Adrenal gland (tissue), 12 donors: ENCODE measurements around the gene PDLIM3. TPM values are rescaled to one million over a fixed set of nuclear protein-coding genes. Genes with fewer than 3 reads are reported as not detected.

Experiments
- DNase-seq, 7 donors: peaks; one replicate each; pipeline ENCODE4 v3.0.0-alpha.2; 2019 to 2020
- H3K27ac ChIP-seq, 5 donors: fragments of 200-600 bp; sonication (generic) in 4 of 5; 1 replicate in 3 of 5; 2 replicates in 2 of 5; pipeline versions ENCODE4 v1.5.1 to v1.8.0; 2016 to 2020; ENCODE audit warnings: mild to moderate bottlenecking in 1 of 5
- H3K27me3 ChIP-seq: fragments of 200-600 bp; 2 replicates; pipeline ENCODE4 v1.8.0; 2021
- H3K36me3 ChIP-seq, 2 donors: fragments of 200-600 bp; replicated peaks in 1 of 2; 1 replicate in 1 of 2; 2 replicates in 1 of 2; pipeline versions ENCODE4 v1.5.1 to v1.8.0; 2018 to 2022
- H3K4me1 ChIP-seq, 2 donors: fragments of 200-600 bp; replicated peaks in 1 of 2; 1 replicate in 1 of 2; 2 replicates in 1 of 2; pipeline versions ENCODE4 v1.5.1 to v1.8.0; 2018 to 2021
- H3K4me3 ChIP-seq, 4 donors: fragments of 200-600 bp; sonication (generic) in 3 of 4; one replicate each; pipeline ENCODE4 v1.5.1; 2016 to 2018
- H3K9me3 ChIP-seq, 3 donors: fragments of 200-600 bp; sonication (generic) in 1 of 3; replicated peaks in 1 of 3; 1 replicate in 2 of 3; 2 replicates in 1 of 3; pipeline versions ENCODE4 v1.5.1 to v1.8.0; 2016 to 2021
- POLR2A ChIP-seq, 2 donors: fragments of 450-650 bp; IDR thresholded peaks; one replicate each; pipeline ENCODE4 v1.6.1; 2017; ENCODE audit warnings: antibody characterized with exemption in 2 of 2, mild to moderate bottlenecking in 2 of 2, moderate library complexity in 1 of 2
- WGBS, 4 donors: extraction: QIAGEN DNeasy Blood & Tissue Kit in 2 of 4; methylation state at CpG; one replicate each; pipeline versions ENCODE4 v1.1.5 to v1.1.7; 2013 to 2017; 5-methylcytosine and 5-hydroxymethylcytosine counted together
- intact Hi-C, 2 donors: fragments of 100-400 bp; cut with DNase I; formaldehyde crosslinking; loops; one replicate each; pipeline versions ENCODE4 v1.14.1 to v1.15.0; 2022 to 2023
- polyA plus RNA-seq, 3 donors: library from polyadenylated mRNA; stranded (reverse); fragments of 200-250 nt in 2 of 3; fragments of 350-450 nt in 1 of 3; fragmentation: Illumina TruSeq in 1 of 3; extraction: RNeasy Lipid Tissue Mini Kit (QIAGEN cat#74804) in 1 of 3; gene quantifications; one replicate each; pipeline ENCODE4 v1.2.3, GENCODE V29; 2013 to 2014
- total RNA-seq, 9 donors: library from RNA; depleted of rRNA in 4 of 9; stranded (reverse); fragments of >200 nt in 4 of 9; fragments of 120-200 nt in 1 of 9; fragmentation: NEBNext Ultra II Directional in 1 of 9; extraction: Animal tissue kit (Norgen Biotek cat#: 25700) in 1 of 9; gene quantifications; one replicate each; pipeline versions ENCODE4 v1.1.0 to v1.2.4, GENCODE V29; 2013 to 2023
- TF ChIP-seq, protein P1 (sequence below), 6 experiments: fragments of 450-650 bp in 4 of 6; fragments of 200-600 bp in 2 of 6; sonication (generic) in 1 of 6; IDR thresholded peaks; 1 replicate in 5 of 6; 2 replicates in 1 of 6; pipeline versions ENCODE4 v1.5.1 to v1.8.0; 2016 to 2021; ENCODE audit warnings: antibody characterized with exemption in 6 of 6, mild to moderate bottlenecking in 2 of 6, moderate library complexity in 1 of 6
- donor health status: healthy with polysubstance abuse.
- donor health status: Bipolar disorder and iron deficiency.
- donor health status: DM: yes; HTN: yes; CAD: no.
- donor health status: DM: no; HTN: no; CAD: no.
- donor health status: DM: no; HTN: no; CAD: no.
- donor health status: DM: yes; HTN: yes; CAD: no.

Gene PDLIM3
- total and polyA plus RNA-seq, 12 donors, result 2.6 to 22.6 (median 6.4) TPM

DNA sequence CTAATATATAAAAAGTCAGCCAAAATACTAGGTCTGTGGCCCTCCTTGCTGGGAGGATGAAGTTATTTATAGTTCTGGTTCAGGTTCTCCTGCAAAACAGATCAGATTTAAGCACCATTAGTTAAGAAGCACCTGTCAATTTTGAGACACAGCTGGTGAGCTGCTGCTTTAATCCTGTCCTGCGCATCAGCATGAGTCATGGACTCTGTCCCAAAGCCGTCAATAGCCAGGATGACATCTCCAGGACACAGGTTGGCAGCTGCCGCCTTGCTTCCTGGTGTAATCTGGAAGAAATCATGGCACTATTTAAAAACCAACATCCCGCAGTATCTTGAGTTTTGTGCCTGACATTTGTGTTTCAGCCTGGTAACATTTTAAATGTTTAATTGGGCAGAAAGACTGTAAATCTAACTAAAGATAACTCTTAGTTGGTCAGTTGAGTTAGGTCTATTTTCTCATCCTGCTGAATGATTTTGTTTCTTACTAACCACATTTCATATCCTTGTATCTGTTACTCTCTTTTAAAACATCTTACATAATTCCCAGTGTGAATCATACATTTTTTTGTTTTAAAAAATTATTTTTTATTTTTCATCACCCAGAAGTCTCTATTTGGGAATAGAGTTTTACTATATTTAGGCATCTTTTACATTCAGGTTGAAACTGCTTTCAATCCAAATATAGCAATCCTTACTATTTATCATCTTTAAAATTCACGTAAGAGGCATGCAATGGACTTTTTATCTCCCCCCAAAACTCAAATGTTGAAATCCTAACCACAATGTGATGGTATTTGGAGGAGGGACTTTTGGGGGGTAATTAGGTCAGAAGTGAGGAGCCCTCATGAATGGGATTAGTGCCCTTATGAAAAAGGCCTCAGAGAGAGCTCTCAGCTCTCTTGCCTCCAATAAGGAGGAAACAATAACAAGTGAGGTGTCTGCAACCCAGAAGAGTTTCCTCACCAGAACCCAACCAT lies 10.1 kb downstream of the PDLIM3 start:
- no peak for TF ChIP-seq POLR2A (IDR thresholded peaks at IDR 0.05)
- TF ChIP-seq, protein P1, sequence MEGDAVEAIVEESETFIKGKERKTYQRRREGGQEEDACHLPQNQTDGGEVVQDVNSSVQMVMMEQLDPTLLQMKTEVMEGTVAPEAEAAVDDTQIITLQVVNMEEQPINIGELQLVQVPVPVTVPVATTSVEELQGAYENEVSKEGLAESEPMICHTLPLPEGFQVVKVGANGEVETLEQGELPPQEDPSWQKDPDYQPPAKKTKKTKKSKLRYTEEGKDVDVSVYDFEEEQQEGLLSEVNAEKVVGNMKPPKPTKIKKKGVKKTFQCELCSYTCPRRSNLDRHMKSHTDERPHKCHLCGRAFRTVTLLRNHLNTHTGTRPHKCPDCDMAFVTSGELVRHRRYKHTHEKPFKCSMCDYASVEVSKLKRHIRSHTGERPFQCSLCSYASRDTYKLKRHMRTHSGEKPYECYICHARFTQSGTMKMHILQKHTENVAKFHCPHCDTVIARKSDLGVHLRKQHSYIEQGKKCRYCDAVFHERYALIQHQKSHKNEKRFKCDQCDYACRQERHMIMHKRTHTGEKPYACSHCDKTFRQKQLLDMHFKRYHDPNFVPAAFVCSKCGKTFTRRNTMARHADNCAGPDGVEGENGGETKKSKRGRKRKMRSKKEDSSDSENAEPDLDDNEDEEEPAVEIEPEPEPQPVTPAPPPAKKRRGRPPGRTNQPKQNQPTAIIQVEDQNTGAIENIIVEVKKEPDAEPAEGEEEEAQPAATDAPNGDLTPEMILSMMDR (IDR thresholded peaks at IDR 0.05), result no peak
- H3K27ac ChIP-seq, result no peak overlapping the region
- no peaks in the 10 kb centered on the region for H3K9me3 ChIP-seq
- peak in 4 of 7 donors; percentile 19 to 75 (median 28) for DNase-seq
- intact Hi-C loops, result no loop called here
- H3K36me3 ChIP-seq, result no peaks in the 10 kb centered on the region
- H3K4me3 ChIP-seq, result no peak overlapping the region
- H3K4me1 ChIP-seq, result no peaks in the 10 kb centered on the region
- 59 to 70% (median 64%) methylated on average over 3 to 5 of the region's 5 CpGs for WGBS, 4 donors
- no peaks in the 10 kb centered on the region for H3K27me3 ChIP-seq

DNA sequence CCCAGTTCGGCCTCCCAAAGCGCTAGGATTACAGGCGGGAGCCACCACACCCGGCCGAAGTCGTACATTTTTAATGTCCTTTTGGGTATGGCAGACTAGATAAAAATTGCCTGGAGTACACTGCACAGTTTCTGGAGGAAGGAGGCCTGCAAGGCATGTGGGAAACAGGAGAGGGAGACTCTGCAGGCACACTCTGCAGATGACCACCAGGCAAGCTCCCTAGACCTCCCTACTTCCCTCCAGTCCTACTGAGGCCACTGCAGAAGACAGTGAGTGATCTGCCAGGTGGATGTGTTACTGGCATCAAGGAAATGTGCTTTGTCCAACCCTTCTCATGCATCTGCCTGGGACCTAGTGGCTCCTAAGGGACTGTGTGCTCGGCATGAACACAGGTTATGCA lies 11.4 kb downstream of the PDLIM3 start:
- 81 to 91% (median 83%) methylated on average over 7 of the region's 7 CpGs for WGBS, 4 donors
- H3K36me3 ChIP-seq, result no peaks in the 10 kb centered on the region
- H3K9me3 ChIP-seq, result no peaks in the 10 kb centered on the region
- peaks cover 0 to 7% of the 10 kb centered on the region in 2 donors for H3K4me1 ChIP-seq
- no peak overlapping the region for H3K27ac ChIP-seq
- TF ChIP-seq, protein P1 (IDR thresholded peaks at IDR 0.05), result no peak
- TF ChIP-seq POLR2A (IDR thresholded peaks at IDR 0.05), result no peak
- H3K27me3 ChIP-seq, result no peaks in the 10 kb centered on the region
- H3K4me3 ChIP-seq, result no peak overlapping the region
- intact Hi-C loops, result no loop called here
- no peak for DNase-seq

DNA sequence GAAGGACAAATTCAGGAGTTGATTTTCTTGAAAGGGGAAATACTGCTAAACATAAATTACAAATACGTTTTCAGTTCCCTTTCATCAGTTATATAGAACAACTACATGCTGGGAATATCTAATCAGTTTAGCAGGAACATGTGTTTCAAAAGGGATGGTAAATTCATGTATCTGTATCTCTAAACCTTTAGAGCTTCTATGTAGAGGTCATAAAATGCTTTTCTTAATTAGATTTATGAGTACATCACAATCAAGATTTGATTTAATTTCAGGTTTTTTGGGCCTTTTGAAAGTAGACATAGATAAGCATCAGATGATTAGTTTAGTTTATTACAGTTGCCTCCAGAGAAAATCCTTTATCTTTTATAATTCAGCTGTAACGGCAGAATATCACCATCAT lies 12.9 kb downstream of the PDLIM3 start:
- Histone ChIP-seq H3K27ac (no peak overlapping the region), H3K27me3 (no peaks in the 10 kb centered on the region), H3K4me3 (no peak overlapping the region), H3K9me3 (no peaks in the 10 kb centered on the region), H3K36me3 (no peaks in the 10 kb centered on the region), H3K4me1 (peaks cover 0 to 7% of the 10 kb centered on the region in 2 donors)
- DNase-seq, result no peak
- TF ChIP-seq POLR2A (IDR thresholded peaks at IDR 0.05), result no peak
- TF ChIP-seq, protein P1 (IDR thresholded peaks at IDR 0.05), result no peak
- intact Hi-C loops, result no loop called here
- WGBS, 4 donors, result 69% methylated on average over 2 of the region's 2 CpGs; no CpG with 5 or more reads in 3 of the 4 donors

DNA sequence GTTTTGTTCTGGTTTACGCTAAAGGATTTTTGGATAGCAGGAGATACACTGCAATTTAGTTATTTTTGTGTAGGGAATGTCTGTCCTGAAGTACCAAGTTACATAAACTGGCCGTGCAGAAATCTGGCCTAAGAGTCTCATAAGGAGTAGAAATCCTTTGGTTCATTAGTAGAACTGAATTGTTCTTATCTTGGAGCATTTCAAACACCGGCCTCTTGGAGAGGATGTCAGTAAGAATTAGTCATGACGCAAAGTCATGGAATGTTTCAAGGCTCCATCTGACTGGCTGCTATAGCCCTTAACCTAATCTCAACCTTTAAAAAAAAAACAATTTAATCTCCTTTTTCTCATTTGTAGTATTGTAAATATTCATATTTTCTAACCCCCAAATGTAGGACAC lies 15.2 kb downstream of the PDLIM3 start:
- no peak for TF ChIP-seq POLR2A (IDR thresholded peaks at IDR 0.05)
- TF ChIP-seq, protein P1 (IDR thresholded peaks at IDR 0.05), result no peak
- peak in 2 of 7 donors; percentile 31 to 43 for DNase-seq
- intact Hi-C loops, result no loop called here
- 34 to 52% (median 44%) methylated on average over 4 of the region's 4 CpGs for WGBS, 4 donors
- Histone ChIP-seq H3K9me3 (no peaks in the 10 kb centered on the region), H3K27ac (peak overlapping the region in 2 of 5 donors; percentile 16 to 27), H3K4me1 (peaks cover 0 to 7% of the 10 kb centered on the region in 2 donors), H3K36me3 (no peaks in the 10 kb centered on the region), H3K4me3 (no peak overlapping the region), H3K27me3 (no peaks in the 10 kb centered on the region)
